ENCODE measurements around the gene CTBP1.

- TF ChIP-seq, protein P1, sequence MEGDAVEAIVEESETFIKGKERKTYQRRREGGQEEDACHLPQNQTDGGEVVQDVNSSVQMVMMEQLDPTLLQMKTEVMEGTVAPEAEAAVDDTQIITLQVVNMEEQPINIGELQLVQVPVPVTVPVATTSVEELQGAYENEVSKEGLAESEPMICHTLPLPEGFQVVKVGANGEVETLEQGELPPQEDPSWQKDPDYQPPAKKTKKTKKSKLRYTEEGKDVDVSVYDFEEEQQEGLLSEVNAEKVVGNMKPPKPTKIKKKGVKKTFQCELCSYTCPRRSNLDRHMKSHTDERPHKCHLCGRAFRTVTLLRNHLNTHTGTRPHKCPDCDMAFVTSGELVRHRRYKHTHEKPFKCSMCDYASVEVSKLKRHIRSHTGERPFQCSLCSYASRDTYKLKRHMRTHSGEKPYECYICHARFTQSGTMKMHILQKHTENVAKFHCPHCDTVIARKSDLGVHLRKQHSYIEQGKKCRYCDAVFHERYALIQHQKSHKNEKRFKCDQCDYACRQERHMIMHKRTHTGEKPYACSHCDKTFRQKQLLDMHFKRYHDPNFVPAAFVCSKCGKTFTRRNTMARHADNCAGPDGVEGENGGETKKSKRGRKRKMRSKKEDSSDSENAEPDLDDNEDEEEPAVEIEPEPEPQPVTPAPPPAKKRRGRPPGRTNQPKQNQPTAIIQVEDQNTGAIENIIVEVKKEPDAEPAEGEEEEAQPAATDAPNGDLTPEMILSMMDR (IDR thresholded peaks at IDR 0.05), result no peak
- TF ChIP-seq POLR2AphosphoS5 (IDR thresholded peaks at IDR 0.05) (no peak), POLR2A (IDR thresholded peaks at IDR 0.05) (no peak), EP300 (IDR thresholded peaks at IDR 0.05) (no peak)
Measured at GRCh38 chr4:1230971-1231636, 17.8 kb downstream of the CTBP1 start.
